Kidney (tissue), 14 donors: ENCODE measurements around the gene UMOD. TPM values are rescaled to one million over a fixed set of nuclear protein-coding genes. Genes with fewer than 3 reads are reported as not detected.
A peak's percentile ranks its signal among the peaks of the same experiment; 100 is the strongest.

Source experiments
- DNase-seq, 5 donors: peaks; one replicate each; pipeline ENCODE4 v3.0.0-alpha.2; 2013 to 2020
- FAIRE-seq: peaks from 2 replicates; lab custom pipeline; 2012; peaks lifted over from hg19 to GRCh38; lab: Jason Lieb, UNC
- H3K27ac ChIP-seq, 2 donors: one replicate each; pipeline ENCODE4 v1.7.0; 2013; ENCODE audit warnings: low read depth in 2 of 2, low read length in 2 of 2, inconsistent platforms in 1 of 2
- H3K27me3 ChIP-seq: one replicate; pipeline ENCODE4 v1.7.1; 2013; ENCODE audit warnings: low read length, inconsistent platforms; ENCODE audit not compliant: control insufficient read depth, insufficient read depth
- H3K36me3 ChIP-seq, 3 donors: one replicate each; pipeline versions ENCODE4 v1.7.0 to v1.7.1; 2013; ENCODE audit warnings: low read length in 3 of 3, control low read depth in 1 of 3, inconsistent platforms in 1 of 3; ENCODE audit not compliant: insufficient read depth in 3 of 3, control insufficient read depth in 2 of 3
- H3K4me1 ChIP-seq, 3 donors: one replicate each; pipeline versions ENCODE4 v1.7.0 to v1.7.1; 2013; ENCODE audit warnings: low read length in 3 of 3, inconsistent platforms in 1 of 3, low read depth in 1 of 3; ENCODE audit not compliant: control insufficient read depth in 2 of 3, insufficient read depth in 2 of 3
- H3K4me3 ChIP-seq, 3 donors: one replicate each; pipeline versions ENCODE4 v1.7.0 to v1.8.1; 2013; ENCODE audit warnings: low read length in 3 of 3, control low read depth in 1 of 3, inconsistent platforms in 1 of 3
- H3K9ac ChIP-seq, 3 donors: one replicate each; pipeline versions ENCODE4 v1.7.0 to v1.7.1; 2013; ENCODE audit warnings: low read length in 3 of 3, control low read depth in 1 of 3, inconsistent platforms in 1 of 3
- H3K9me3 ChIP-seq, 3 donors: one replicate each; pipeline versions ENCODE4 v1.7.0 to v1.7.1; 2013; ENCODE audit warnings: low read length in 3 of 3, control low read depth in 1 of 3, inconsistent platforms in 1 of 3; ENCODE audit not compliant: control insufficient read depth in 2 of 3, insufficient read depth in 1 of 3
- CTCF ChIP-seq: IDR thresholded peaks from 3 replicates; pipeline ENCODE4 v1.5.1; 2012; ENCODE audit warnings: mild to moderate bottlenecking, moderate library complexity, borderline replicate concordance; ENCODE audit not compliant: insufficient read depth; ENCODE audit errors: extremely low read depth
- intact Hi-C: fragments of 100-400 bp; cut with DNase I; formaldehyde crosslinking; loops from one replicate; pipeline ENCODE4 v1.11.1; 2022
- polyA plus RNA-seq: library from polyadenylated mRNA; stranded (reverse); fragments of 350-450 nt; fragmentation: Illumina TruSeq; extraction: RNeasy Lipid Tissue Mini Kit (QIAGEN cat#74804); gene quantifications from one replicate; pipeline ENCODE4 v1.2.3, GENCODE V29; 2014; ENCODE audit warnings: low read depth, low replicate concordance; ENCODE audit not compliant: insufficient read depth
- total RNA-seq: library from RNA; stranded (reverse); fragmentation: NEBNext Ultra II Directional; extraction: Animal tissue kit (Norgen Biotek cat#: 25700); gene quantifications from one replicate; pipeline ENCODE4 v1.2.1, GENCODE V29; 2021
- donor health status: control.
- donor health status: control.
- donor health status: control.
- donor health status: control.
- donor health status: control.
- donor health status: DM: yes; HTN: yes; CAD: no.
- donor health status: Normal renal cell carcinoma (clear cell type).

Gene UMOD
- total and polyA plus RNA-seq, 2 donors from 2014 or later, result 65.7 to 4,168 TPM

GRCh38 chr16:20396846-20397467 lies 44.4 kb upstream of the UMOD start:
- H3K27me3 ChIP-seq, result no peaks in the 10 kb centered on the region
- no peaks in the 10 kb centered on the region for H3K9me3 ChIP-seq
- DNase-seq (no peak), FAIRE-seq (no peak)
- H3K4me1 ChIP-seq, result peaks cover 0 to 16% (median 4%) of the 10 kb centered on the region in 3 donors
- H3K36me3 ChIP-seq, result no peaks in the 10 kb centered on the region
- no peak overlapping the region for H3K27ac ChIP-seq
- no peak overlapping the region for H3K9ac ChIP-seq
- no peak for TF ChIP-seq CTCF
- H3K4me3 ChIP-seq, result no peak overlapping the region
- intact Hi-C loops, result no loop called here

- intact Hi-C loops, result no loop called here
- Histone ChIP-seq H3K27ac (no peak overlapping the region), H3K9ac (no peak overlapping the region), H3K9me3 (no peaks in the 10 kb centered on the region), H3K4me1 (peaks cover 0 to 16% (median 4%) of the 10 kb centered on the region in 3 donors), H3K4me3 (no peak overlapping the region), H3K36me3 (no peaks in the 10 kb centered on the region), H3K27me3 (no peaks in the 10 kb centered on the region)
- FAIRE-seq (no peak), DNase-seq (no peak)
- TF ChIP-seq CTCF, result no peak
These were observed 43.4 kb upstream of the UMOD start for GRCh38 chr16:20395946-20396345.

GRCh38 chr16:20393801-20394577 lies 41.5 kb upstream of the UMOD start:
- Histone ChIP-seq H3K9me3 (no peaks in the 10 kb centered on the region), H3K4me1 (peaks cover 0 to 16% (median 4%) of the 10 kb centered on the region in 3 donors), H3K9ac (no peak overlapping the region), H3K27ac (peak overlapping the region in 1 of 2 donors; percentile 28), H3K4me3 (no peak overlapping the region), H3K27me3 (no peaks in the 10 kb centered on the region), H3K36me3 (no peaks in the 10 kb centered on the region)
- TF ChIP-seq CTCF, result no peak
- intact Hi-C loops, result no loop called here
- peak in 2 of 5 donors; percentile 17 to 41 for DNase-seq
- FAIRE-seq, result no peak
